AG04449 (cell line): ENCODE measurements around the gene PIEZO2.
"Not testable (repeated sequence)": the region's sequence is repeated elsewhere in the genome, so short reads cannot be mapped to it uniquely, and the experiment has no call there.

ENCODE experiments used
- CTCF ChIA-PET: fragments of 350-600 bp; formaldehyde crosslinking; extraction: SDS; loops from one replicate; lab custom pipeline; 2021; ENCODE audit warnings: antibody characterized with exemption; lab: Yijun Ruan, JAX
- POLR2A ChIA-PET: fragments of 400-600, 350-600 bp; formaldehyde crosslinking; extraction: SDS; loops from one replicate; lab custom pipeline; 2020; ENCODE audit warnings: antibody characterized with exemption, inconsistent platforms; lab: Yijun Ruan, JAX
- DNase-seq: peaks from one replicate; pipeline ENCODE4 v3.0.0-alpha.2; 2010; ENCODE audit warnings: low read depth, low spot score
- H3K4me3 ChIP-seq: 2 replicates; pipeline ENCODE4 v1.5.1; 2011; ENCODE audit warnings: low read depth, mild to moderate bottlenecking, control low read depth, low read length
- CTCF ChIP-seq: IDR thresholded peaks from one replicate; pipeline ENCODE4 v1.5.1; 2011; ENCODE audit warnings: mild to moderate bottlenecking, moderate library complexity, low read length, control low read depth, inconsistent platforms; ENCODE audit not compliant: insufficient read depth; ENCODE audit errors: missing control alignments

PIEZO2 gene

GRCh38 chr18:10851824-10852319 lies 297.5 kb downstream of the PIEZO2 start:
- no peak overlapping the region for H3K4me3 ChIP-seq
- POLR2A ChIA-PET = interaction anchor here (0.9 kb wide), 1 partner anchor 701 kb away, joined by 3 read pairs; no protein-coding TSS in a partner anchor
- DNase-seq = peak; percentile 16
- TF ChIP-seq CTCF = peak; percentile 38
- CTCF ChIA-PET = interaction anchor here (0.7 to 7.8 kb wide), 37 partner anchors 8 to 881 kb away, joined by 3 to 106 read pairs (median 4); partner anchors contain the start of gene GNAL

GRCh38 chr18:10850840-10851239 lies 298.5 kb downstream of the PIEZO2 start:
- DNase-seq = no peak
- CTCF ChIA-PET = interaction anchor here (1.1 to 7.8 kb wide), 26 partner anchors 8 to 805 kb away, joined by 3 to 106 read pairs (median 6); no protein-coding TSS in a partner anchor
- TF ChIP-seq CTCF = no peak
- POLR2A ChIA-PET = no interaction called here
- H3K4me3 ChIP-seq = no peak overlapping the region

GRCh38 chr18:10850216-10850615 lies 299.2 kb downstream of the PIEZO2 start:
- ChIA-PET POLR2A (no interaction called here), CTCF (interaction anchor here (1.2 to 7.8 kb wide), 12 partner anchors 10 to 883 kb away, joined by 4 to 106 read pairs (median 24); no protein-coding TSS in a partner anchor)
- TF ChIP-seq CTCF = no peak
- no peak for DNase-seq
- no peak overlapping the region for H3K4me3 ChIP-seq

- H3K4me3 ChIP-seq = no peak overlapping the region
- no peak for TF ChIP-seq CTCF
- POLR2A ChIA-PET = no interaction called here
- no peak for DNase-seq
- CTCF ChIA-PET = interaction anchor here (1.1 to 7.8 kb wide), 3 partner anchors 305 to 704 kb away, joined by 3 to 106 read pairs (median 6); no protein-coding TSS in a partner anchor
These were observed 301.5 kb downstream of the PIEZO2 start for GRCh38 chr18:10847907-10848306.

GRCh38 chr18:10847408-10847790 lies 302.0 kb downstream of the PIEZO2 start:
- no peak overlapping the region for H3K4me3 ChIP-seq
- TF ChIP-seq CTCF = no peak
- DNase-seq = no peak
- ChIA-PET POLR2A (no interaction called here), CTCF (interaction anchor here (1.7 to 7.8 kb wide), 3 partner anchors 307 to 704 kb away, joined by 4 to 106 read pairs (median 6); no protein-coding TSS in a partner anchor)

- no peak for TF ChIP-seq CTCF
- ChIA-PET CTCF (interaction anchor here (1.7 to 1.9 kb wide), 2 partner anchors 307 to 310 kb away, joined by 4 to 6 read pairs; no protein-coding TSS in a partner anchor), POLR2A (no interaction called here)
- H3K4me3 ChIP-seq = no peak overlapping the region
- no peak for DNase-seq
These were observed 302.5 kb downstream of the PIEZO2 start for GRCh38 chr18:10846657-10847407.

- CTCF ChIA-PET = interaction anchor here (1.2 to 1.7 kb wide), 2 partner anchors 310 to 707 kb away, joined by 4 read pairs; no protein-coding TSS in a partner anchor
- POLR2A ChIA-PET, DNase-seq, H3K4me3 ChIP-seq: not testable (repeated sequence)
These were observed 303.3 kb downstream of the PIEZO2 start for GRCh38 chr18:10846035-10846434.
